Progenitor cell of endocrine pancreas (in vitro differentiated cells): ENCODE data around the gene ZG16B. TPM values are rescaled to one million over a fixed set of nuclear protein-coding genes. Genes with fewer than 3 reads are reported as not detected.

Source experiments
- DNase-seq: peaks from one replicate; pipeline ENCODE4 v3.0.0; 2021; ENCODE audit warnings: low spot score; ENCODE audit not compliant: unreplicated experiment
- H3K27ac Mint-ChIP-seq: 2 replicates; pipeline ENCODE4 v1.8.0; 2021; ENCODE audit warnings: mild to moderate bottlenecking, moderate library complexity, mixed read lengths
- H3K27me3 Mint-ChIP-seq: 2 replicates; pipeline ENCODE4 v1.8.0; 2021; ENCODE audit warnings: mixed read lengths
- H3K36me3 Mint-ChIP-seq: 2 replicates; pipeline ENCODE4 v1.8.0; 2022; ENCODE audit warnings: mixed read lengths; ENCODE audit not compliant: insufficient read depth
- H3K4me1 Mint-ChIP-seq: 2 replicates; pipeline ENCODE4 v1.8.0; 2021; ENCODE audit warnings: low read depth, mixed read lengths
- H3K4me3 Mint-ChIP-seq: 2 replicates; pipeline ENCODE4 v1.8.0; 2021; ENCODE audit warnings: low read depth, mild to moderate bottlenecking, moderate library complexity, mixed read lengths
- H3K9me3 Mint-ChIP-seq: 2 replicates; pipeline ENCODE4 v1.8.0; 2021; ENCODE audit warnings: low read depth, mixed read lengths
- total RNA-seq: library from RNA; stranded (reverse); gene quantifications from 2 replicates; pipeline ENCODE4 v1.2.1, GENCODE V29; 2021
- TF ChIP-seq, protein P1 (sequence below): fragments of 200-600 bp; sonication (generic); IDR thresholded peaks from one replicate; pipeline ENCODE4 v1.5.0; 2021; ENCODE audit warnings: antibody characterized with exemption, mild to moderate bottlenecking; ENCODE audit not compliant: unreplicated experiment

The ZG16B gene
- total RNA-seq, 1 donor from 2014 or later, result not detected

DNA sequence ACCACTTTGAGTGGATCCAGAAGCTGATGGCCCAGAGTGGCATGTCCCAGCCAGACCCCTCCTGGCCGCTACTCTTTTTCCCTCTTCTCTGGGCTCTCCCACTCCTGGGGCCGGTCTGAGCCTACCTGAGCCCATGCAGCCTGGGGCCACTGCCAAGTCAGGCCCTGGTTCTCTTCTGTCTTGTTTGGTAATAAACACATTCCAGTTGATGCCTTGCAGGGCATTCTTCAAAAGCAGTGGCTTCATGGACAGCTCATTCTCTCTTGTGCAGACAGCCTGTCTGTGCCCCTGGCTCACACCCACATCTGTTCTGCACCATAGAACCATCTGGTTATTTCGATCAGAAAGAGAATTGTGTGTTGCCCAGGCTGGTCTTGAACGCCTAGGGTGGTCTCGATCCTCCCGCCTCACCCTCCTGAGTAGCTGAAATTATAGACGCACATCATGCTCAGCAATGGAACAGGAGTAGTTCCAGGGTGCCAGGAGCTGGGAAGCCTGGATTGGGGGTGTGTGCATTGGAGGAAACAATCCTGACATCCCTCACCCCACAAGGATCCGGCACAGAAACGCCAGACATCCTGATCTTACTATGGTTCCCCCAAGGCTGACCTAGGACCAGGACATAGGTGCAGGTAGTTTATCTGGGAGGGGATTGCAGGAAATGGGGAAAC lies 8.5 kb upstream of the ZG16B start:
- Mint-ChIP-seq H3K27me3 (peaks cover 4% of the 10 kb centered on the region), H3K4me1 (no peaks in the 10 kb centered on the region), H3K36me3 (no peaks in the 10 kb centered on the region), H3K4me3 (no peak overlapping the region), H3K9me3 (no peaks in the 10 kb centered on the region), H3K27ac (no peak overlapping the region)
- DNase-seq, result no peak
- TF ChIP-seq, protein P1, sequence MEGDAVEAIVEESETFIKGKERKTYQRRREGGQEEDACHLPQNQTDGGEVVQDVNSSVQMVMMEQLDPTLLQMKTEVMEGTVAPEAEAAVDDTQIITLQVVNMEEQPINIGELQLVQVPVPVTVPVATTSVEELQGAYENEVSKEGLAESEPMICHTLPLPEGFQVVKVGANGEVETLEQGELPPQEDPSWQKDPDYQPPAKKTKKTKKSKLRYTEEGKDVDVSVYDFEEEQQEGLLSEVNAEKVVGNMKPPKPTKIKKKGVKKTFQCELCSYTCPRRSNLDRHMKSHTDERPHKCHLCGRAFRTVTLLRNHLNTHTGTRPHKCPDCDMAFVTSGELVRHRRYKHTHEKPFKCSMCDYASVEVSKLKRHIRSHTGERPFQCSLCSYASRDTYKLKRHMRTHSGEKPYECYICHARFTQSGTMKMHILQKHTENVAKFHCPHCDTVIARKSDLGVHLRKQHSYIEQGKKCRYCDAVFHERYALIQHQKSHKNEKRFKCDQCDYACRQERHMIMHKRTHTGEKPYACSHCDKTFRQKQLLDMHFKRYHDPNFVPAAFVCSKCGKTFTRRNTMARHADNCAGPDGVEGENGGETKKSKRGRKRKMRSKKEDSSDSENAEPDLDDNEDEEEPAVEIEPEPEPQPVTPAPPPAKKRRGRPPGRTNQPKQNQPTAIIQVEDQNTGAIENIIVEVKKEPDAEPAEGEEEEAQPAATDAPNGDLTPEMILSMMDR, result no peak

- Mint-ChIP-seq H3K4me1 (no peaks in the 10 kb centered on the region), H3K9me3 (no peaks in the 10 kb centered on the region), H3K27ac (no peak overlapping the region), H3K27me3 (peaks cover 4% of the 10 kb centered on the region), H3K36me3 (no peaks in the 10 kb centered on the region), H3K4me3 (no peak overlapping the region)
- DNase-seq, result no peak
- TF ChIP-seq, protein P1, result no peak
These were observed 8.0 kb upstream of the ZG16B start for GRCh38 chr16:2822158-2822495.

DNA sequence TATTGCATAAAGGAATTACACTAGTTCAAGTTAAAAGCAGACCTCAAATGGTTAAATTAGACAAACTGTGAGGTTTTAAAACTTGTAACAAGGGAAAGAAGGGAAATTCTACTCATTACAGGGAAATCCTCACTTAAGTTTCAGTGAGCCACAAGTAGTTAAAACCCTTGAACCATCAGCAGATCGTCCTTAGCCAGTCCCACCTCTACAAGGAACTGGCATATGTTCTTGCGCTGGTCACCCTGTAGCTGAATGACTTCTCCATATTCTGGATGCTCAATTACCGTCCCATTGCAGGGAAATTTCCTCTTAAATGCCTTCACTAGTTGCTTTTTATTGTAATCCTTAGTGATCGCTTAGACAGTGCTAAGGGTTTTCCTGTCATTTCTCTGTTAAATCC lies 7.6 kb upstream of the ZG16B start:
- no peaks in the 10 kb centered on the region for H3K36me3 Mint-ChIP-seq
- H3K4me1 Mint-ChIP-seq, result no peaks in the 10 kb centered on the region
- H3K4me3 Mint-ChIP-seq, result no peak overlapping the region
- peaks cover 4% of the 10 kb centered on the region for H3K27me3 Mint-ChIP-seq
- H3K27ac Mint-ChIP-seq, result no peak overlapping the region
- TF ChIP-seq, protein P1, result no peak
- no peak for DNase-seq
- no peaks in the 10 kb centered on the region for H3K9me3 Mint-ChIP-seq

GRCh38 chr16:2824626-2825025 lies 5.5 kb upstream of the ZG16B start:
- H3K36me3 Mint-ChIP-seq, result no peaks in the 10 kb centered on the region
- peaks cover 4% of the 10 kb centered on the region for H3K27me3 Mint-ChIP-seq
- TF ChIP-seq, protein P1, result no peak
- H3K4me1 Mint-ChIP-seq, result no peaks in the 10 kb centered on the region
- H3K27ac Mint-ChIP-seq, result no peak overlapping the region
- DNase-seq, result no peak
- no peaks in the 10 kb centered on the region for H3K9me3 Mint-ChIP-seq
- no peak overlapping the region for H3K4me3 Mint-ChIP-seq

GRCh38 chr16:2825049-2825742 lies 4.9 kb upstream of the ZG16B start:
- no peak overlapping the region for H3K27ac Mint-ChIP-seq
- H3K36me3 Mint-ChIP-seq, result no peaks in the 10 kb centered on the region
- H3K4me1 Mint-ChIP-seq, result no peaks in the 10 kb centered on the region
- no peak overlapping the region for H3K4me3 Mint-ChIP-seq
- no peaks in the 10 kb centered on the region for H3K9me3 Mint-ChIP-seq
- DNase-seq, result no peak
- TF ChIP-seq, protein P1, result no peak
- H3K27me3 Mint-ChIP-seq, result peaks cover 4% of the 10 kb centered on the region
